NCI-H1417 (cell line): ENCODE data around the gene BDKRB2.

Experiments used
- DNase-seq, 3 experiments: peaks; one replicate each; lab custom pipeline; 2025; lab: John Stamatoyannopoulos, UW

The BDKRB2 gene

GRCh38 chr14:96252323-96252998 is 47.8 kb downstream of the BDKRB2 start:
- no peak for DNase-seq

DNA sequence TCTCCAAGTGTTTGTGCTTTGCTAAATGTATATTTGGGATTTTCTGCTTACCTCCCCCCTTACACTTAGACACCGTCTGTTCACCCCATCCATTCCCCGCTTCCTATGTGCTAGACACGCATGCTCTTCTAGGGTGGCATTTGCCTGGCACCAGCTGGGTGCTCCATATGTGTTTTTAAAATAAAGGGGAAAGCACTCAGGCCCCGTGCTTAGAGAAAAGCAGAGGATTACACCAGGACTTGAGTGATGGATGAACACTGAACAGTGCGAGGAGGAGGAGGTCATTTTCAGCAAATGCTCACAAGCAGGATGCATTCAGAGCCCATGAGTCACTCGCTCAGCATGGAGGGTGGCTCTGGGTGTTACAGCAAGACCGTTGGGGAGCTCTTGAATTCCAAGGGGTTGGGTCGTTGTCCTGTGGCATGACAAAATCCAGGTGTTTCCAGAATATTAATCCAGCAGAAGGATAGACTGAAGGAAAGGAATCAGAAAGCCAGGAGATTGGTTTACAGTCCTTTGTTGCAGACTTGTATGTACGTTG is 48.4 kb downstream of the BDKRB2 start:
- DNase-seq: peak in 1 of 3 experiments; percentile 45

DNA sequence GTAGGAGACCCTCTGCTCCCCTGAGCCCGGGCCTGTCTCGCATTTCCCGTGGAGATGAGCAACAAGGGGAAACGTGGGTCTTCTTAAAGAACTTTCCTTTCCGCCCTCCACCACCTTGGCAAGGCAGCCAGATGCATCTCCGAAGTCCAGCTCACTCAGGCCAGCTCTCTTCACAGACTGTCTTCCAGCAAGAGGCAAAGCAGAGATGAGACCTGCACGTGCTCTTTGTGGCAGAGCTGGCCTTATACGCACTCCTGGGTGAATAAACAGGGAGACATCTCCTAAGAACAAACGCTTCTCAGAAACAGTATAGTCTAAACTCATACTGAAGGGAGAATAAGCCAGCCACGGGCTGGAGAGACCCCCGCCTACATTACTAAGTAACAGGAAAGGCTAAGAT is 50.0 kb downstream of the BDKRB2 start:
- DNase-seq: no peak

DNA sequence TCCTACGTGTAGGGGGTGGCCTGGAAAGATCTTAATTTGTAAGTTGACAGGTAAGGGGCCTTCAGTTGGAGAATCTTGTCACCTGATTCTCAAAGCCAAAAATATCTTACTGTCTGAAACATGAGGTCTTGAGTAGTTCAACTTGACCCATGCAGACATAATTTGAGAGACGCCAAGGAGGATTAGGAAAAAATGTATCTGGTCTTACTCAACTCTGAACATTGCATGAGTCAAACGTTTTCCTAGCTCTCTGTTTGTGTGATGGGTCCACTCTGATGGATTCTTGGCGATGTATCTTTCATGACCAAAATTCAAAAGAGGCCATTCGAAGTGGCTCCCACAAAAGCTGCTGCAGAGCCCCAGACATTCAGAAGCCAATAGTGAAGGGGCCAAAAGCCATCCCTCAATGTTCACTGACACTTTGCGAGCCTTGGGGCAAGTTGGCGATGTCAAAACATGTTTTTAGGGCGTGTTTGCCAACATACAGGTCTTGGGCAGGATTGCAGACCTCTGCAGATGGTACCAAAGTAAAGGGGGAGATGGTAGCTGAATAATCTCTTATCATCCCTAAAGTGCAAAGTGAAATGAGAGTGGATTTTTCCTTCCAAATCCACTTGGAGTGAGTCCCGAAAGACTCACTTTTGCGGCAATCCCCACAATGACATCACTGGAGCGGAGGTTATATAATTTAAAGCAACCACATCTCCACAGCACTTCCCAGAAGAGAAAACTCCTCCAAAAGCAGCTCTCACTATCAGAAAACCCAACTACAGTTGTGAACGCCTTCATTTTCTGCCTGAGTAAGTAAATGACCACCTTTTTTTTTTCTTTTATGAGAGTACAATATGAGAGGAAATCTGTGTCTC is 51.1 kb downstream of the BDKRB2 start, which contains the start of gene BDKRB1:
Gene BDKRB1 (plus strand): TSS at position 710 of the 866 bp plus-strand sequence. CDS start 7,473 bp downstream, outside the sequence.
- DNase-seq: no peak

GRCh38 chr14:96256407-96256806 is 51.8 kb downstream of the BDKRB2 start:
- DNase-seq: no peak

DNA sequence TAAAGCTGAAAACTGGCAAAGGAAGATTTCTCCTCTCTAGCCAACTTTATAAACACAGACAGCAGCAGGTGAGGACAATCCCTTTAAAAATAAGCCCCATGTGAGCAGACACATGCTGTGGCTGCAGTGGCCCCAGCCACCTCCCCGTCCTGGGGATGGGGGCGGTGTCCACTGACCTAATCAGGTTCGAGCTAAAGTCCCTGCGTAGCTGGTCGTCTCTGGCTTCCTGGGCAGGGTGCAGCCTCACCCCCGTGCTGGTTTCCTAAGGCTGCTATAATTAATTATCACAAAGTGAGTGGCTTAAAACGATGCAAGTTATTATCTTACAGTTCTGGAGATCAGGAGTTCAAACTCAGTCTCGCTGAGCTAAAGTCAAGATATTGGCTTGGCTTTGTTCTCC is 52.4 kb downstream of the BDKRB2 start:
- no peak for DNase-seq

DNA sequence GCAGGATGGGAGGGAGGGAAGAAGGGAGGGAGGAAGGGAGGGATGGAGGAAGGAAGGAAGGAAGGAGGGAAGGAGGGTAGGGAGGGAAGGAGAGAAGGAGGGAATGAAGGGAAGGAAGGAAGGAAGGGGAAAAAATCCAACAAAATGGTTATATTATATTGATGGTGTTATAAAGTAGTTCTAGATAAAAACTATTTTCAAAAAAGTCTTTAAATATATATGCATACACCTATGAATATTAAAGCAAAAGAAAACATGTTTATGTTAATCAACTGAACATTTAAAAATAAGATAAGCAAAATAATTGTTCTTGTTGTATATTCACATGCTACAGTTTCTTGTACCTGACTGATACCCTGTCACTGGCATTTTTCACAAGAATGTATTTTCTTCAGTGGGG is 53.3 kb downstream of the BDKRB2 start:
- DNase-seq: no peak

GRCh38 chr14:96260341-96260821 is 55.7 kb downstream of the BDKRB2 start:
- no peak for DNase-seq

DNA sequence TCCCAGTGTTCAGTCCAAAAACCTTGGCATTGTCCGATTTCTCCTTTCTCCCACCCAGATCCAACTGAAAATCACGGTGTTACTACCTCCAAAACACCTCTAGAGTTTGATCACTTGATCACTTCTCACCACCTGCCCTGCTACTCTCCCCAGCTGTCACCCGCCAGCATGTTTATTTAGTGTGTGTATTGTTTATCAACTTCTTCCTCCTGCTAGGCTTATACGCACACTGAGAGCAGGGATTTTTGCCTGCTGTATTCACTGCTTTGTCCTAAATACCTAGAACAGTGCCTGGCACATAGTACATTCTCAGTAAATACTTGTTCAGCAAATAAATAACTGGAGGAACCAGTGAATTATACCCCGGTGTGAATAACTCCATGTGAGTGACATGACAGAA is 56.4 kb downstream of the BDKRB2 start:
- DNase-seq: peak in 1 of 3 experiments; percentile 42

GRCh38 chr14:96261772-96262655 is 57.4 kb downstream of the BDKRB2 start:
- no peak for DNase-seq

- DNase-seq: no peak
Measured at GRCh38 chr14:96263347-96264199, 58.9 kb downstream of the BDKRB2 start.

DNA sequence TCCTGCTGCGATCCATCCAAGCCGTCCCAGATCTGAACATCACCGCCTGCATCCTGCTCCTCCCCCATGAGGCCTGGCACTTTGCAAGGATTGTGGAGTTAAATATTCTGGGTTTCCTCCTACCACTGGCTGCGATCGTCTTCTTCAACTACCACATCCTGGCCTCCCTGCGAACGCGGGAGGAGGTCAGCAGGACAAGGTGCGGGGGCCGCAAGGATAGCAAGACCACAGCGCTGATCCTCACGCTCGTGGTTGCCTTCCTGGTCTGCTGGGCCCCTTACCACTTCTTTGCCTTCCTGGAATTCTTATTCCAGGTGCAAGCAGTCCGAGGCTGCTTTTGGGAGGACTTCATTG is 59.5 kb downstream of the BDKRB2 start:
- DNase-seq: no peak

DNA sequence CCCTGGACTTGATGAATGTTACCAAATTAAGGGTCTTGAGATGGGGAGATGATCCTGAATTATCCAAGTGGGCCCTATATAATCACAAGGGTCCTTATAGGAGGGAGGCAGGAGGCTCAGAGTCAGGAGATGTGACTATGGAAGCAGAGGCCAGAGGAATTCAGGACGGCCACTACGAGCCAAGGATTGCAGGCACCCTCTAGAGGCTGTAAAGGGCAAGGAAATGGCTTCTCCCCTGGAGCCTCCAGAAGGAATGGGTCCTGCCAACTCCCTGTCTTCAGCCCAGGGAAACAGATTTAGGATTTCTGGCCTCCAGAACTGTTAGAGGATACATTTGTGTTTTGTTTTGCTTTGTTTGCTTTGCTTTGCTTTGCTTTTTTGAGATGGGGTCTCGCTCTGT is 60.2 kb downstream of the BDKRB2 start:
- peak in 1 of 3 experiments; percentile 13 for DNase-seq

- peak in 2 of 3 experiments; percentile 48 to 79 for DNase-seq
Measured at GRCh38 chr14:96265383-96266095, 60.9 kb downstream of the BDKRB2 start.

DNA sequence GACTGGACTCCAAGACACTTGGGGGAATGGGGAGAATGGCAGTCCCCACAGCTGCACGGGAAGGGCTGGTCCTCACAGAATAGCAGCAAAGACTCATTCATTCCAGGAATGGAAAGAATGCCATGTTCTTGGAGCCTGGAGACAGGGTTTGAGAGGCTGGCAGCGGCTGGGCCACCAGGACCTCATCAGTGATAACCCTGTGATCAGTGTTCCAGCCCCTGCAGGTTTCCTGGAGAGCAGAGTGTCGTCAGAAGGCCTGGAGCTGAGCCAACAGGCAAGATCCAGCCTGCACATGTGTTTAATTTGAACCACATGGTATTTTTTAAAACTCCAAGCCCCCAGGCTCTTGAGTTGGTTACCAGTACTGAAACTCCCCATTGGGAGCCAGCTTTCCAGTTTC is 62.7 kb downstream of the BDKRB2 start:
- DNase-seq: peak in 2 of 3 experiments; percentile 24 to 74

GRCh38 chr14:96267916-96268315 is 63.3 kb downstream of the BDKRB2 start:
- DNase-seq: no peak

- no peak for DNase-seq
Measured at GRCh38 chr14:96268431-96269358, 64.1 kb downstream of the BDKRB2 start.

DNA sequence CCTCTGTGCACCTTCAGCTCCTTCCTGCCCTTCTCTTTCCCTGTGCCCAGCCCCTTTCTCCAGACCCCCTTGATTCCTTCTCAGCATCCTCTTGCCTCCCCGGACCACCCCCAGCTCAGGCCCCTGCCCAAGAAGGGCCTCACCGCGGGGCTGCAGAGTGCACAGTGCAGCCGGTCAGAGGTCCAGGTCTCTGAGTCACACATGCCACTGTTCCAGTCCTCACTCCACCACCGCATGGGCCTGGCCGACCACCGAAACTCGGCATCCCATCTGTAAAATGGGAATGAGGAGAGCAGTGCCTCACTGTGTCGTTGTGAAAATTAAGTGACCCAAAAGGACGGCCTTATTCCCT is 64.7 kb downstream of the BDKRB2 start:
- DNase-seq: no peak
